Pancreas (tissue), 10 donors: ENCODE data around the gene IQCF5. TPM values are rescaled to one million over a fixed set of nuclear protein-coding genes. Genes with fewer than 3 reads are reported as not detected.
"Not testable (repeated sequence)": the region's sequence is repeated elsewhere in the genome, so short reads cannot be mapped to it uniquely, and the experiment has no call there.

Experiments used
- ATAC-seq, 4 donors: fragments of 200-7000 bp; cut with Tn5 transposase; one replicate each; pipeline versions ENCODE4 v1.8.0 to v1.9.1; 2020; ENCODE audit warnings: mild to moderate bottlenecking in 4 of 4, moderate library complexity in 4 of 4
- DNase-seq, 6 donors: peaks; one replicate each; pipeline ENCODE4 v3.0.0-alpha.2; 2020
- FAIRE-seq: peaks from 2 replicates; lab custom pipeline; 2012; peaks lifted over from hg19 to GRCh38; lab: Jason Lieb, UNC
- H3K27ac ChIP-seq, 4 donors: fragments of 200-600 bp; sonication (generic); 1 replicate in 3 of 4; 2 replicates in 1 of 4; pipeline versions ENCODE4 v1.5.0 to v1.8.0; 2020
- H3K27me3 ChIP-seq, 4 donors: fragments of 200-600 bp; one replicate each; pipeline ENCODE4 v1.8.0; 2021
- H3K36me3 ChIP-seq, 3 donors: fragments of 200-600 bp; sonication (generic) in 1 of 3; one replicate each; pipeline versions ENCODE4 v1.5.0 to v1.8.0; 2020 to 2021
- H3K4me1 ChIP-seq, 3 donors: fragments of 200-600 bp; one replicate each; pipeline ENCODE4 v1.8.0; 2021
- H3K4me3 ChIP-seq, 4 donors: fragments of 200-600 bp; sonication (generic) in 2 of 4; one replicate each; pipeline versions ENCODE4 v1.5.0 to v1.8.0; 2020 to 2021
- H3K9me3 ChIP-seq, 4 donors: fragments of 200-600 bp; one replicate each; pipeline ENCODE4 v1.8.0; 2021
- WGBS, 2 donors: extraction: QIAGEN DNeasy Blood & Tissue Kit; methylation state at CpG; one replicate each; pipeline ENCODE4 v1.1.7; 2013; 5-methylcytosine and 5-hydroxymethylcytosine counted together
- intact Hi-C, 3 donors: fragments of 100-400 bp; cut with DNase I; formaldehyde crosslinking; loops; one replicate each; pipeline versions ENCODE4 v1.11.1 to v1.14.2; 2022
- polyA plus RNA-seq, 2 donors: library from polyadenylated mRNA; stranded (reverse); fragments of 200-250 nt; gene quantifications; one replicate each; pipeline ENCODE4 v1.2.3, GENCODE V29; 2013
- total RNA-seq, 6 donors: library from RNA; stranded (reverse); fragmentation: NEBNext Ultra II Directional in 4 of 6; extraction: Animal tissue kit (Norgen Biotek cat#: 25700) in 4 of 6; gene quantifications; one replicate each; pipeline versions ENCODE4 v1.2.1 to v1.2.4, GENCODE V29; 2021 to 2023
- TF ChIP-seq, protein P1 (sequence below), 4 donors: fragments of 200-600 bp; sonication (generic) in 3 of 4; IDR thresholded peaks; one replicate each; pipeline versions ENCODE4 v1.5.0 to v1.8.0; 2021; ENCODE audit warnings: antibody characterized with exemption in 4 of 4
- donor health status: healthy with polysubstance abuse.
- donor health status: DM: no; HTN: no; CAD: no; lungs with moderate emphysema.
- donor health status: DM: no; HTN: no; CAD: no.
- donor health status: control.
- donor health status: control.
- donor health status: Bipolar disorder and iron deficiency.
- donor health status: DM: yes; HTN: yes; CAD: no.
- donor health status: DM: no; HTN: no; CAD: no.
- donor health status: DM: no; HTN: no; CAD: no.
- donor health status: DM: yes; HTN: yes; CAD: no.

The IQCF5 gene
- total and polyA plus RNA-seq, 8 donors, result not detected

DNA sequence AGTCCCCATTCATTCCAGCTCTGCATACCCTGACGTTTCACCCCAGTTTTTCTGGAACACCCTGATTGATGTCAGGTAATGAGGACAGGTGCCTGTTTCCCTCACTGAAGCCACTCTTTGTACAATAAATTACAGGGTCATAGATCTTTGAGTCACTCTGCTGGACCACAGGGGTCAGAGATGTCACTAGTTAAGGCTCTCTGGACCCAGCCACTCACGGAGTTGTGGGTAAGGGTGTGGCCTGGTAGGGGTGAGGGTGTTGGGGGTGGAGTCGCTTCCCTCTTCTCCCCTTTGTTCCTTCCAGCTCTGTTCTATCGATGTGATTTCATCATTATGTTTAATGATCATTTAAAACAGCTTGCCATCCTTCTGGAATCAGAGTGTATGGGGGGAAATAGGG lies 512 bp downstream of the IQCF5 start:
- no peak overlapping the region for H3K4me3 ChIP-seq
- no peak for ATAC-seq
- no peaks in the 10 kb centered on the region for H3K4me1 ChIP-seq
- H3K27me3 ChIP-seq, result no peaks in the 10 kb centered on the region
- TF ChIP-seq, protein P1, sequence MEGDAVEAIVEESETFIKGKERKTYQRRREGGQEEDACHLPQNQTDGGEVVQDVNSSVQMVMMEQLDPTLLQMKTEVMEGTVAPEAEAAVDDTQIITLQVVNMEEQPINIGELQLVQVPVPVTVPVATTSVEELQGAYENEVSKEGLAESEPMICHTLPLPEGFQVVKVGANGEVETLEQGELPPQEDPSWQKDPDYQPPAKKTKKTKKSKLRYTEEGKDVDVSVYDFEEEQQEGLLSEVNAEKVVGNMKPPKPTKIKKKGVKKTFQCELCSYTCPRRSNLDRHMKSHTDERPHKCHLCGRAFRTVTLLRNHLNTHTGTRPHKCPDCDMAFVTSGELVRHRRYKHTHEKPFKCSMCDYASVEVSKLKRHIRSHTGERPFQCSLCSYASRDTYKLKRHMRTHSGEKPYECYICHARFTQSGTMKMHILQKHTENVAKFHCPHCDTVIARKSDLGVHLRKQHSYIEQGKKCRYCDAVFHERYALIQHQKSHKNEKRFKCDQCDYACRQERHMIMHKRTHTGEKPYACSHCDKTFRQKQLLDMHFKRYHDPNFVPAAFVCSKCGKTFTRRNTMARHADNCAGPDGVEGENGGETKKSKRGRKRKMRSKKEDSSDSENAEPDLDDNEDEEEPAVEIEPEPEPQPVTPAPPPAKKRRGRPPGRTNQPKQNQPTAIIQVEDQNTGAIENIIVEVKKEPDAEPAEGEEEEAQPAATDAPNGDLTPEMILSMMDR (IDR thresholded peaks at IDR 0.05), result no peak
- H3K9me3 ChIP-seq, result no peaks in the 10 kb centered on the region
- H3K27ac ChIP-seq, result no peak overlapping the region
- no peak for FAIRE-seq
- intact Hi-C loops, result no loop called here
- 31 to 55% methylated on average over 4 of the region's 4 CpGs for WGBS, 2 donors
- no peaks in the 10 kb centered on the region for H3K36me3 ChIP-seq
- no peak for DNase-seq

DNA sequence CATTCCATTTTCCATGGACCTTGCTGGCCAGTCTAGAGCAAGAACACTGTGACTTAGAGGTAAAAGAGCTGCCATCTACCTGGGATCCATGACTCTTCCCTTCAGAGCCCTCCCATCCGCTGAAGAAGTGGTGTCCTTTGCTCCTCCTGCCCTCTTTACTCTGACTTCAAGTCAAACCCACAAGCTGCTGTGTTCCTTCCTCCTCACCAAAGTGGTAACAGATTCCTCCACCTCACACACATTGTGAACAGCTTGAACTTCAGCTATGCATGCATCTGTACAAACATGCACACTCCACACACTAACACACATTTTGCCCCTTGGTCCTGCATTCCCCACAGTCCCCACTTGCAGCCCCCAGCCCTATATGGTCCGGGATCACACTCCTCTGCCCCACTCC lies 990 bp downstream of the IQCF5 start:
- FAIRE-seq, result no peak

DNA sequence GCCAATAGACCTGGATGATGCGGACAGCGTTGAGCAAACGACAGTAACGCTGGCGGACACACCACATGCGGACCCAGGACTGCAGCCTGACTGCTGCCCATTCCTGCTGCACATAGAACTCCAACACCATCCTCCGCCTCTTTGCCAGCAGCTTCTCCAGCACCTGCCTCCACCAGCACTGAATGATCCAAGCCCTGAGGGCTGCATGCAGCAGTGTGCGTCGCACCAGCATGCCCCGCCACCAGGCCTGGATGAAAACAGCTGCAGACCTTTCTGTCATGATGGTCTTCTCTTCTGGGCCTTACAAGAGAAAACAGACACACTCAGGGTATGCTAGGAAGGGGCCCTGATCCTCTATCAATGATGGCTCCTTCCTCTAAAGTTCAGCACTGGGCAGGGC lies 1.5 kb downstream of the IQCF5 start:
- Histone ChIP-seq H3K27ac (no peak overlapping the region), H3K4me3 (no peak overlapping the region), H3K27me3 (no peaks in the 10 kb centered on the region), H3K9me3 (no peaks in the 10 kb centered on the region), H3K36me3 (no peaks in the 10 kb centered on the region), H3K4me1 (no peaks in the 10 kb centered on the region)
- TF ChIP-seq, protein P1 (IDR thresholded peaks at IDR 0.05), result no peak
- ATAC-seq (no peak), FAIRE-seq (no peak), DNase-seq (no peak)
- intact Hi-C loops, result no loop called here
- WGBS, 2 donors, result 84 to 86% methylated on average over 10 of the region's 10 CpGs

More for the DNA sequence above, 990 bp downstream of the IQCF5 start:
- Histone ChIP-seq H3K9me3 (no peaks in the 10 kb centered on the region), H3K27me3 (no peaks in the 10 kb centered on the region), H3K36me3 (no peaks in the 10 kb centered on the region), H3K4me3 (no peak overlapping the region), H3K4me1 (no peaks in the 10 kb centered on the region), H3K27ac (no peak overlapping the region)
- intact Hi-C loops, result no loop called here
- no peak for DNase-seq
- no peak for ATAC-seq
- 43 to 45% methylated on average over 2 of the region's 2 CpGs for WGBS, 2 donors
- TF ChIP-seq, protein P1 (IDR thresholded peaks at IDR 0.05), result no peak

DNA sequence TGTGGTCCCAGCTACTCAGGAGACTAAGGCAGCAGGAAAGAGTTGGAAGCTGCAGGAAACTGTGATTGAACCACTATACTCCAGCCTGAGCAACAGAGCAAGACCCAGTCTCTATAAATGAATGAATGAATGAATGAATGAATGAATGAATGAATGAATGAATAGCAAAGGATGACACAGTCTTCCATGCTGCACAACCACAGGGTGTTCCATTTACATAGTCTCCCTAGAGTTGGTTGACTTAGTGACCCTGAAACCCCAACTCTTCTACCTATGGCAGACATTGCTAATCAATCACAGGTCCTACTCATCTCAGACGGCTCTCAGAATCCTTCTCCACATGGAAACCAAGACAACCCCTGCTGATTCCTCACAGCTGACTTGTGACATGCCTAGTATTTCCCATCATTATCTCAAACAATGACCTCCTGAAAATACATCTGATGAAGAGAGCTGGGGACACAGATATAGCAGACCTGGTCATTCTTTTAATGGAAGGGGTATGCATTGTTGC lies 2.1 kb downstream of the IQCF5 start:
- no peak for DNase-seq
- Histone ChIP-seq H3K27me3 (no peaks in the 10 kb centered on the region), H3K36me3 (no peaks in the 10 kb centered on the region), H3K27ac (no peak overlapping the region), H3K4me1 (no peaks in the 10 kb centered on the region), H3K9me3 (no peaks in the 10 kb centered on the region), H3K4me3 (no peak overlapping the region)
- no peak for ATAC-seq
- 38 to 42% methylated on average over 1 of the region's 1 CpG for WGBS, 2 donors
- intact Hi-C loops, result no loop called here
- FAIRE-seq, result no peak
- TF ChIP-seq, protein P1 (IDR thresholded peaks at IDR 0.05), result no peak

DNA sequence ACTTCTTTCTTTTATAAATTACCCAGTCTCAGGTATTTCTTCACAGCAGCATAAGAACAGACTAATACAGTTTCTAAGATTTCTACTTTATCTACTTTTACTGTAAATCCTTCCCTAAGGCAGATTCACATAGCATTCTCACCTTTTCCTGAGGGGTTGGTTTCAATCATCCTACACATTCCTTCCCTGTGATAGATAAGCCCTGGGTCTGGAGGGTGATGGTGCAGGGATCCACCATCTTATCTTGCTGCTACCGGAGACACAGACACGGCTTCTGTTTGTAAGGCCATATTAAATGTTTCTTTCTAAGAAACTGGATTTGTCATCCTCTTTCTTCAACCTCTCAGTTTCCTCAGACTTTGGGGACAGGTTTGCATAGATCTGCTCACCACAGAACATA lies 6.1 kb downstream of the IQCF5 start:
- H3K9me3 ChIP-seq, result no peaks in the 10 kb centered on the region
- ATAC-seq, result no peak
- no peaks in the 10 kb centered on the region for H3K4me1 ChIP-seq
- intact Hi-C loops, result no loop called here
- H3K27me3 ChIP-seq, result peaks cover 0 to 4% (median 0%) of the 10 kb centered on the region in 4 donors
- WGBS, 2 donors, result 28 to 31% methylated on average over 2 of the region's 2 CpGs
- no peaks in the 10 kb centered on the region for H3K36me3 ChIP-seq
- no peak for FAIRE-seq
- H3K4me3 ChIP-seq, result no peak overlapping the region
- TF ChIP-seq, protein P1 (IDR thresholded peaks at IDR 0.05), result no peak
- no peak overlapping the region for H3K27ac ChIP-seq
- no peak for DNase-seq

DNA sequence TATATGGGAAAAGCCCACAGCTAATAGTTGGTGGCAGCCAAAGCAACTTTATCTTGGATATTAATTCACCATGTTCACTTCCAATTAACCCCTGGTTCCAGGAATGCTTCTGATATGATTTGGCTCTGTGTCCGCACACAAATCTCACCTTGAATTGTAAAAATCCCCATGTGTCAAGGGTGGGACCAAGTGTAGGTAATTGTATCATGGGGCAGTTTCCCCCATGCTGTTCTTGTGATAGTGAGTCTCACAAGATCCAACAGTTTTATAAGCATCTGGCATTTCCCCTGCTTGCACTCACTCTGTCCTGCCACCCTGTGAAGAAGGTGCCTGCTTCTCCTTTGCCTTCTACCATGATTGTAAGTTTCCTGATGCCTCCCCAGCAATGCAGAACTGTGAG lies 6.5 kb downstream of the IQCF5 start:
- 73 to 85% methylated on average over 1 of the region's 1 CpG for whole genome bisulfite sequencing, 2 donors
- intact Hi-C loops, result not testable (repeated sequence)

More for the DNA sequence above, 6.5 kb downstream of the IQCF5 start:
- not testable (repeated sequence) for H3K27ac ChIP-seq, H3K4me1 ChIP-seq, DNase-seq, H3K4me3 ChIP-seq, FAIRE-seq, H3K36me3 ChIP-seq, ATAC-seq, H3K27me3 ChIP-seq, H3K9me3 ChIP-seq
